NCI-H524 treated with DMSO at 0.1 percent for 48 hours (cell line): ENCODE measurements around the gene CDK14.
A peak's percentile ranks its signal among the peaks of the same experiment; 100 is the strongest.
"Not testable (repeated sequence)": the region's sequence is repeated elsewhere in the genome, so short reads cannot be mapped to it uniquely, and the experiment has no call there.

ENCODE experiments used
- DNase-seq: peaks from one replicate; lab custom pipeline; 2025; lab: John Stamatoyannopoulos, UW

CDK14 gene

GRCh38 chr7:90717296-90718060 lies 121.4 kb downstream of the CDK14 start:
- DNase-seq: no peak

GRCh38 chr7:90719155-90719554 lies 123.0 kb downstream of the CDK14 start:
- no peak for DNase-seq

- no peak for DNase-seq
Observed at GRCh38 chr7:90720984-90721760, 125.1 kb downstream of the CDK14 start.

GRCh38 chr7:90721869-90722431 lies 125.8 kb downstream of the CDK14 start:
- no peak for DNase-seq

GRCh38 chr7:90723233-90723632 lies 127.1 kb downstream of the CDK14 start:
- DNase-seq: no peak

GRCh38 chr7:90723866-90724265 lies 127.7 kb downstream of the CDK14 start:
- no peak for DNase-seq

- DNase-seq: no peak
Observed at GRCh38 chr7:90726120-90726519, 130.0 kb downstream of the CDK14 start.

GRCh38 chr7:90726623-90727022 lies 130.5 kb downstream of the CDK14 start:
- DNase-seq: no peak

GRCh38 chr7:90727412-90727811 lies 131.3 kb downstream of the CDK14 start:
- DNase-seq: no peak

GRCh38 chr7:90728568-90728967 lies 132.4 kb downstream of the CDK14 start:
- no peak for DNase-seq

- not testable (repeated sequence) for DNase-seq
Observed at GRCh38 chr7:90735611-90736280, 139.6 kb downstream of the CDK14 start.

- DNase-seq: no peak
Observed at GRCh38 chr7:90736316-90736715, 140.2 kb downstream of the CDK14 start.

GRCh38 chr7:90736968-90737939 lies 141.1 kb downstream of the CDK14 start:
- no peak for DNase-seq

- no peak for DNase-seq
Observed at GRCh38 chr7:90738249-90738648, 142.1 kb downstream of the CDK14 start.

GRCh38 chr7:90739716-90740115 lies 143.6 kb downstream of the CDK14 start:
- DNase-seq: no peak

GRCh38 chr7:90740386-90740785 lies 144.3 kb downstream of the CDK14 start:
- DNase-seq: no peak

GRCh38 chr7:90743626-90744025 lies 147.5 kb downstream of the CDK14 start:
- DNase-seq: no peak

GRCh38 chr7:90747516-90747915 lies 151.4 kb downstream of the CDK14 start:
- DNase-seq: no peak

GRCh38 chr7:90749262-90749661 lies 153.1 kb downstream of the CDK14 start:
- DNase-seq: no peak

GRCh38 chr7:90749774-90750173 lies 153.7 kb downstream of the CDK14 start:
- DNase-seq: peak; percentile 10

- no peak for DNase-seq
Observed at GRCh38 chr7:90751595-90751994, 155.5 kb downstream of the CDK14 start.
